Ovary (tissue), 9 donors: ENCODE results near the gene C1QL2. TPM values are rescaled to one million over a fixed set of nuclear protein-coding genes. Genes with fewer than 3 reads are reported as not detected.

ENCODE experiments used
- DNase-seq, 5 donors: peaks; one replicate each; pipeline ENCODE4 v3.0.0-alpha.2; 2019 to 2020
- H3K27ac ChIP-seq, 2 donors: fragments of 200-600 bp; one replicate each; pipeline versions ENCODE4 v1.5.1 to v1.8.0; 2019 to 2022
- H3K27me3 ChIP-seq: fragments of 200-600 bp; one replicate; pipeline ENCODE4 v1.8.0; 2022
- H3K36me3 ChIP-seq: fragments of 200-600 bp; sonication (generic); one replicate; pipeline ENCODE4 v1.5.1; 2019
- H3K4me1 ChIP-seq: one replicate; pipeline ENCODE4 v1.8.1; 2013; ENCODE audit warnings: mild to moderate bottlenecking, moderate library complexity; ENCODE audit not compliant: insufficient read depth
- H3K4me3 ChIP-seq: fragments of 200-600 bp; sonication (generic); one replicate; pipeline ENCODE4 v1.5.1; 2017
- H3K9me3 ChIP-seq, 2 donors: fragments of 200-600 bp in 1 of 2; sonication (generic) in 1 of 2; one replicate each; pipeline versions ENCODE4 v1.5.1 to v1.8.1; 2013 to 2019; ENCODE audit warnings: mild to moderate bottlenecking in 1 of 2, moderate library complexity in 1 of 2
- EP300 ChIP-seq: sonication (generic); formaldehyde crosslinking; IDR thresholded peaks from one replicate; pipeline ENCODE4 v1.6.1; 2017; ENCODE audit warnings: antibody characterized with exemption
- POLR2A ChIP-seq: fragments of 450-650 bp; IDR thresholded peaks from one replicate; pipeline ENCODE4 v1.6.1; 2017; ENCODE audit warnings: antibody characterized with exemption, mild to moderate bottlenecking, moderate library complexity
- WGBS, 3 donors: extraction: QIAGEN DNeasy Blood & Tissue Kit in 1 of 3; methylation state at CpG; one replicate each; pipeline versions ENCODE4 v1.1.5 to v1.1.7; 2013 to 2017; 5-methylcytosine and 5-hydroxymethylcytosine counted together
- intact Hi-C, 4 donors: fragments of 100-400 bp; cut with DNase I; formaldehyde crosslinking; loops; one replicate each; pipeline versions ENCODE4 v1.11.0 to v1.15.1; 2022 to 2023
- polyA plus RNA-seq, 2 donors: library from polyadenylated mRNA; stranded (reverse); fragments of 200-250 nt in 1 of 2; fragments of 350-450 nt in 1 of 2; fragmentation: Illumina TruSeq in 1 of 2; extraction: RNeasy Lipid Tissue Mini Kit (QIAGEN cat#74804) in 1 of 2; gene quantifications; one replicate each; pipeline ENCODE4 v1.2.3, GENCODE V29; 2013 to 2014
- total RNA-seq, 7 donors: library from RNA; depleted of rRNA in 2 of 7; stranded (reverse); fragments of >200 nt in 2 of 7; fragmentation: NEBNext Ultra II Directional in 3 of 7; extraction: Animal tissue kit (Norgen Biotek cat#: 25700) in 3 of 7; gene quantifications; one replicate each; pipeline versions ENCODE4 v1.1.0 to v1.2.4, GENCODE V29; 2016 to 2023
- TF ChIP-seq, protein P1 (sequence below), 3 donors: fragments of 450-650 bp in 2 of 3; fragments of 200-600 bp in 1 of 3; IDR thresholded peaks; one replicate each; pipeline versions ENCODE4 v1.5.1 to v1.8.0; 2016 to 2022; ENCODE audit warnings: antibody characterized with exemption in 3 of 3, mild to moderate bottlenecking in 1 of 3
- donor health status: DM: no; HTN: no; CAD: no; lungs with moderate emphysema.
- donor health status: DM: no; HTN: no; CAD: no.
- donor health status: Bipolar disorder and iron deficiency.
- donor health status: DM: yes; HTN: yes; CAD: no.
- donor health status: DM: no; HTN: no; CAD: no.
- donor health status: DM: yes; HTN: yes; CAD: no.

The C1QL2 gene
- total and polyA plus RNA-seq, 9 donors: 0.10 to 0.23 (median 0.17) TPM; not detected in 5

- no peaks in the 10 kb centered on the region for H3K27me3 ChIP-seq
- H3K9me3 ChIP-seq: no peaks in the 10 kb centered on the region
- TF ChIP-seq, protein P1, sequence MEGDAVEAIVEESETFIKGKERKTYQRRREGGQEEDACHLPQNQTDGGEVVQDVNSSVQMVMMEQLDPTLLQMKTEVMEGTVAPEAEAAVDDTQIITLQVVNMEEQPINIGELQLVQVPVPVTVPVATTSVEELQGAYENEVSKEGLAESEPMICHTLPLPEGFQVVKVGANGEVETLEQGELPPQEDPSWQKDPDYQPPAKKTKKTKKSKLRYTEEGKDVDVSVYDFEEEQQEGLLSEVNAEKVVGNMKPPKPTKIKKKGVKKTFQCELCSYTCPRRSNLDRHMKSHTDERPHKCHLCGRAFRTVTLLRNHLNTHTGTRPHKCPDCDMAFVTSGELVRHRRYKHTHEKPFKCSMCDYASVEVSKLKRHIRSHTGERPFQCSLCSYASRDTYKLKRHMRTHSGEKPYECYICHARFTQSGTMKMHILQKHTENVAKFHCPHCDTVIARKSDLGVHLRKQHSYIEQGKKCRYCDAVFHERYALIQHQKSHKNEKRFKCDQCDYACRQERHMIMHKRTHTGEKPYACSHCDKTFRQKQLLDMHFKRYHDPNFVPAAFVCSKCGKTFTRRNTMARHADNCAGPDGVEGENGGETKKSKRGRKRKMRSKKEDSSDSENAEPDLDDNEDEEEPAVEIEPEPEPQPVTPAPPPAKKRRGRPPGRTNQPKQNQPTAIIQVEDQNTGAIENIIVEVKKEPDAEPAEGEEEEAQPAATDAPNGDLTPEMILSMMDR (IDR thresholded peaks at IDR 0.05): no peak
- TF ChIP-seq EP300 (no peak), POLR2A (no peak)
- WGBS, 3 donors: 85 to 94% (median 87%) methylated on average over 6 of the region's 6 CpGs
- H3K27ac ChIP-seq: no peak overlapping the region
- intact Hi-C loops: no loop called here
- H3K4me1 ChIP-seq: peaks cover 8% of the 10 kb centered on the region
- H3K4me3 ChIP-seq: no peak overlapping the region
- no peaks in the 10 kb centered on the region for H3K36me3 ChIP-seq
- no peak for DNase-seq
Measured at GRCh38 chr2:119192893-119193292, 34.3 kb upstream of the C1QL2 start.

GRCh38 chr2:119190321-119191111 is 32.0 kb upstream of the C1QL2 start:
- no peak for TF ChIP-seq POLR2A
- TF ChIP-seq, protein P1 (IDR thresholded peaks at IDR 0.05): no peak
- TF ChIP-seq EP300: no peak

DNA sequence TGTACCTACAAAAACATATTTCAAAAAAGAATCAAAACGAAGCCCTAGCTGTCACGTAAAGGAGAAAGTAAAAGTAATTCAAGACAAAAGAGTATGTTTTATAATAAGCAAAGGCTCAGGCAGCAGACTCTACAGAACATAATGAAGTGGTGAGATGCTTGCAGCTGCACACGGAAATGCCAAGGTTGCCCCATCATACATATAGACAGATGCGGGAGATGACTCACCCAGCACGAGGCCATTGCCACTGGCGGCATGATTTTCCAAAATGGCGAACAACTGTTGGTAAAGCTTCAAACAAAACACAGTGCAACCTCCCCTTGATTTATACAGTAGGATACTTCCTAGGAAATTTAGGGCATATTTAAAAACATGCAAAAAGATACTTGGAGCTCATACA is 26.0 kb upstream of the C1QL2 start:
- DNase-seq: no peak
- Histone ChIP-seq H3K4me3 (no peak overlapping the region), H3K9me3 (no peaks in the 10 kb centered on the region), H3K27ac (no peak overlapping the region), H3K4me1 (no peaks in the 10 kb centered on the region), H3K36me3 (no peaks in the 10 kb centered on the region), H3K27me3 (no peaks in the 10 kb centered on the region)
- WGBS, 3 donors: 89 to 93% (median 90%) methylated on average over 7 of the region's 7 CpGs
- TF ChIP-seq POLR2A: no peak
- intact Hi-C loops: no loop called here

More at GRCh38 chr2:119190321-119191111, 32.0 kb upstream of the C1QL2 start:
- Histone ChIP-seq H3K36me3 (no peaks in the 10 kb centered on the region), H3K4me1 (no peaks in the 10 kb centered on the region), H3K27me3 (no peaks in the 10 kb centered on the region), H3K9me3 (no peaks in the 10 kb centered on the region), H3K4me3 (no peak overlapping the region), H3K27ac (no peak overlapping the region)
- DNase-seq: no peak
- intact Hi-C loops: no loop called here
- 72 to 80% (median 77%) methylated on average over 8 of the region's 8 CpGs for WGBS, 3 donors

DNA sequence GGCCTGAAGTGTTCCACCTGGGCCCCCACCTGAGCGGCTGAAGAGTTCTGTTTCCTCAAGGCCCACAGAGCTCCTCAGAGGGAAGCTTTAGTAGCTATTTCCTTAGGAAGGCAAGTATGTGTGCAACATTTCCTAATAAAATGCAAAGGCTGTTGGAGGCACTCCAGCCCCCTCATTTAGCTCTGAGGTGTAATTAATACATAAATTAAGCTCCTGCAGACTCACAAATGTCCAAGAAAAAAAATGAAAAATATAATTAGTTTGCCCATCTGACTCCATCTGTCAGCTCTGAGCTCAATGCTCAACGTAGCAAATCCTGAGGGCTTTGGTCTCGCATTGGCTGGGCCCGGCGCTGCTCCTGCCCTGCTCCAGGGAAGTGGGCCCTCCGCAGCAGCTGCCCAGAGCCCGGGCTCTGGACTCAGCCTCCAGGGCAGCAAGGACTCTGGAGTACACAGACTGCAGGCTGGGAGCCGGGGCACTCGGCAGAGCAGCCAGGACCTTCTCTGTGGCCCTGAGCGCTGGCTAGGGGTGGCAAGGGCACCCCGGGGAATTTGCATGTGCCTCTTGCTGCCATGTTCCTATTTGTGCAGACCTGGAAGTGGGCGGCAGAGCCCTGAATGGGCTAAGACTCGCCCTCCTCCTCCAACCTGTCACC is 23.4 kb upstream of the C1QL2 start:
- no peak for TF ChIP-seq POLR2A
- TF ChIP-seq, protein P1 (IDR thresholded peaks at IDR 0.05): no peak
- no peak for TF ChIP-seq EP300
- Histone ChIP-seq H3K36me3 (no peaks in the 10 kb centered on the region), H3K4me3 (no peak overlapping the region), H3K27ac (no peak overlapping the region), H3K4me1 (no peaks in the 10 kb centered on the region), H3K9me3 (no peaks in the 10 kb centered on the region), H3K27me3 (no peaks in the 10 kb centered on the region)
- intact Hi-C loops: no loop called here
- no peak for DNase-seq
- 83 to 91% (median 90%) methylated on average over 13 of the region's 13 CpGs for WGBS, 3 donors

DNA sequence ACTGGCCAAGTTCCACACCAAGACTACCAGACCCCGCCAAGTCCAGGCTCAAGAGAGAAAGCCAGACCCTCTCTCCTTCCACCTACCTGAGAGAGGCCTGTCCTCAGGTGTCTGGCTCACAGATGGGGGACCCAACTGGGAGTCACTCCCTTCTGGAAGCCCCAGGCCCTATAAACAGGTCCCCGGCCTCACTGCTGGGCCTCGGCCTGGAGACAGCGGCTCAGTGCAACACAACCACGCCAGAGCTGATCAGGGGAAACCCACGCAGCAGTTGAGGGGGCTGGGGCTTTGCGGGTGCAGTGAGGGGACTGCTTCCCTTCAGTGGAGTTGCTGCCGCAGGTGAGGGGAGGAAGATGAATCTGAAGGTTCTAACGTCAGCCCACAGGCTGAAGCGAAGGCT is 22.8 kb upstream of the C1QL2 start:
- no peak overlapping the region for H3K4me3 ChIP-seq
- no peak overlapping the region for H3K27ac ChIP-seq
- WGBS, 3 donors: 90 to 95% (median 92%) methylated on average over 10 of the region's 10 CpGs
- H3K4me1 ChIP-seq: no peaks in the 10 kb centered on the region
- TF ChIP-seq, protein P1 (IDR thresholded peaks at IDR 0.05): no peak
- TF ChIP-seq POLR2A (no peak), EP300 (no peak)
- H3K9me3 ChIP-seq: no peaks in the 10 kb centered on the region
- no peak for DNase-seq
- H3K27me3 ChIP-seq: no peaks in the 10 kb centered on the region
- H3K36me3 ChIP-seq: no peaks in the 10 kb centered on the region
- intact Hi-C loops: no loop called here
